Nephron progenitor cell (in vitro differentiated cells): Measurements from ENCODE around the gene LCN15.

ENCODE experiments used
- DNase-seq: peaks from one replicate; pipeline ENCODE4 v3.0.0; 2021
- H3K27ac Mint-ChIP-seq: 2 replicates; pipeline ENCODE4 v1.8.0; 2021; ENCODE audit warnings: mild to moderate bottlenecking, moderate library complexity, mixed read lengths
- H3K27me3 Mint-ChIP-seq: 2 replicates; pipeline ENCODE4 v1.8.0; 2021; ENCODE audit warnings: mild to moderate bottlenecking, low read depth, mixed read lengths; ENCODE audit not compliant: poor library complexity
- H3K36me3 Mint-ChIP-seq: 2 replicates; pipeline ENCODE4 v1.8.0; 2021; ENCODE audit warnings: low read depth, mixed read lengths
- H3K4me1 Mint-ChIP-seq: 2 replicates; pipeline ENCODE4 v1.8.0; 2021; ENCODE audit warnings: mixed read lengths
- H3K4me3 Mint-ChIP-seq: 2 replicates; pipeline ENCODE4 v1.8.0; 2021; ENCODE audit warnings: mild to moderate bottlenecking, moderate library complexity, mixed read lengths
- H3K9me3 Mint-ChIP-seq: 2 replicates; pipeline ENCODE4 v1.8.0; 2021; ENCODE audit warnings: mild to moderate bottlenecking, moderate library complexity, mixed read lengths
- CTCF ChIP-seq: fragments of 200-600 bp; sonication (generic); IDR thresholded peaks from 2 replicates; pipeline ENCODE4 v1.5.0; 2021; ENCODE audit warnings: antibody characterized with exemption

LCN15 gene

GRCh38 chr9:136722093-136722968 is 42.0 kb downstream of the LCN15 start:
- no peak for TF ChIP-seq CTCF

GRCh38 chr9:136721339-136722092 is 42.8 kb downstream of the LCN15 start:
- Mint-ChIP-seq H3K4me1 (peaks cover 31% of the 10 kb centered on the region), H3K27ac (peak overlapping the region; percentile 72), H3K4me3 (no peak overlapping the region), H3K9me3 (no peaks in the 10 kb centered on the region), H3K27me3 (no peaks in the 10 kb centered on the region), H3K36me3 (peaks cover 25% of the 10 kb centered on the region)
- TF ChIP-seq CTCF: no peak
- DNase-seq: no peak

More at GRCh38 chr9:136722093-136722968, 42.0 kb downstream of the LCN15 start:
- Mint-ChIP-seq H3K9me3 (no peaks in the 10 kb centered on the region), H3K4me1 (peaks cover 40% of the 10 kb centered on the region), H3K27ac (no peak overlapping the region), H3K36me3 (peaks cover 30% of the 10 kb centered on the region), H3K4me3 (no peak overlapping the region), H3K27me3 (no peaks in the 10 kb centered on the region)
- DNase-seq: no peak

GRCh38 chr9:136720898-136721338 is 43.4 kb downstream of the LCN15 start:
- no peaks in the 10 kb centered on the region for H3K9me3 Mint-ChIP-seq
- peak overlapping the region; percentile 72 for H3K27ac Mint-ChIP-seq
- DNase-seq: no peak
- H3K4me3 Mint-ChIP-seq: no peak overlapping the region
- no peaks in the 10 kb centered on the region for H3K27me3 Mint-ChIP-seq
- H3K4me1 Mint-ChIP-seq: peaks cover 28% of the 10 kb centered on the region
- H3K36me3 Mint-ChIP-seq: peaks cover 19% of the 10 kb centered on the region
- no peak for TF ChIP-seq CTCF

DNA sequence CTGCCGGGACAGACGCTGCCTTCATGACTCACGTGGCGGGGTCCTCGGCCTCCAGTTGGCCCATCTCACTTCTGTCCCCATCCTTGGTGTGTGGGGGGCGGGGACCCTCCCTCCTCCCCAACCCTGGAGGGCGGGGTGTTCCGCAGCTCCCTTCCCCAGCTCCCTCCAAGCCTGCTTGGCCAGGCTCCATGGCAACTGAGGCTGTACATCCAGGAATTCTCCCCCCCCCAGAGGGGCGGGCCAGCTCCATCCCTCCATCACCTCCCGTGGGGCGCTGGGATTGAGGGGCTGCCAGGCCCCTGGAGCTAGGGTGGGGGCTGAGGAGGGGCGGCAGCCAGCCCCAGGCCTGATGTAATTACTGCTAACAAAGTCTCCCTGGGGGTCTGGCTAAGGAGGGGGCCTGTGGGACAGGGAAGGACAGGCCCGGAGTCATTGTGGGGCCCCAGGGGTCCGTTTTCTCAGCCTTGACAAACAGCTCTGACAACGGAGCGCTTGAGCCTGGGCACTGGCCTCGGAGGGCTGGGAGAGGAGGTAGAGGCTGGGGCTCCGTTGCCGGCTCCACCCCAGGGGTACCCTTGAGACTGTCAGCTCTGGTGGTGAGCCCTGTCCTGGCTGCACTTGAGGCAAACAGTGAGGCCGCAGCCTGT is 43.9 kb downstream of the LCN15 start:
- DNase-seq: peak; percentile 55
- Mint-ChIP-seq H3K27me3 (no peaks in the 10 kb centered on the region), H3K4me1 (peaks cover 27% of the 10 kb centered on the region), H3K4me3 (no peak overlapping the region), H3K36me3 (peaks cover 14% of the 10 kb centered on the region), H3K27ac (peak overlapping the region; percentile 64), H3K9me3 (no peaks in the 10 kb centered on the region)
- TF ChIP-seq CTCF: no peak

DNA sequence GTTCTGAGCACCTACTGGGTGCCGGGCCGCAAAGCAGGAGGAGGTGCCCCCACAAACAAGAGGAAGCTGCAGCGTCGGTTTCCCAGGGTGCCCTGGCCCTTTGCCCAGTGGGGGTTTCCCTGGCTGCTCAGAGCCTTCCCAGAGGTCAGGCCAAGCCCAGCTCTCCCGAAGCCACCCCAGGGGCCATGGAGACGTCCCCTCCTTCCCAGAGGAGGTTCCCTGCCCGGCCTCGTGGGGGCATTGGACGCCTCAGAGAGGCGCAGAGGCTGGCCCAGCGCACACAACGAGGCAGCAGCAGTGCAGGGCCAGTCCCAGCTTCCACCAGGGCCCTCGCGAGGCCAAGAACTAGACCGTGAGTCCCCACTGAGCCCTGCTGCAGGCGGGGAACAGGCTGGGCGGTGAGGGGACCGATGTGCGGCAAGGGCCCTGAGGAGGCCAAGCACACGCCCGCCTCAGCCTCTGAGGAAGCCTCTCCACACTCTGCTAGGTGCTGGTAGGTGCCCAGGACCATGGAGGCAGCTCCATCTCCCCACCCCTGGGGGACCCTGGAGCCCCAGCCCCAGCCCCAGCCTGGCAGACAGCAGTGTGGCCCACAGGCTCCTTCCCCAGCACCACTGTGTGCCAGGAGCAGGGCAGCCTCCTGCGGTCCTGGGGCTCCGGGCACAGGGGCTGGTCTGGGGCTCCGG is 45.0 kb downstream of the LCN15 start:
- Mint-ChIP-seq H3K4me1 (peaks cover 27% of the 10 kb centered on the region), H3K36me3 (peaks cover 9% of the 10 kb centered on the region), H3K9me3 (no peaks in the 10 kb centered on the region), H3K27me3 (no peaks in the 10 kb centered on the region), H3K27ac (no peak overlapping the region), H3K4me3 (no peak overlapping the region)
- no peak for TF ChIP-seq CTCF
- DNase-seq: no peak
